Stimulated activated CD4-positive, alpha-beta T cell treated with anti-CD3 and anti-CD28 coated beads, Interleukin-4, amount 100 ng/mL, for 24 hours (primary cell): ENCODE data around the gene FZD1.

Experiments
- DNase-seq: peaks from one replicate; pipeline ENCODE4 v3.0.0-alpha.2; 2020

The FZD1 gene

DNA sequence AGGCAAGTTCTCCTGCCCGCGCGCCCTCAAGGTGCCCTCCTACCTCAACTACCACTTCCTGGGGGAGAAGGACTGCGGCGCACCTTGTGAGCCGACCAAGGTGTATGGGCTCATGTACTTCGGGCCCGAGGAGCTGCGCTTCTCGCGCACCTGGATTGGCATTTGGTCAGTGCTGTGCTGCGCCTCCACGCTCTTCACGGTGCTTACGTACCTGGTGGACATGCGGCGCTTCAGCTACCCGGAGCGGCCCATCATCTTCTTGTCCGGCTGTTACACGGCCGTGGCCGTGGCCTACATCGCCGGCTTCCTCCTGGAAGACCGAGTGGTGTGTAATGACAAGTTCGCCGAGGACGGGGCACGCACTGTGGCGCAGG, 1.4 kb downstream of the FZD1 start:
- DNase-seq, result no peak

DNA sequence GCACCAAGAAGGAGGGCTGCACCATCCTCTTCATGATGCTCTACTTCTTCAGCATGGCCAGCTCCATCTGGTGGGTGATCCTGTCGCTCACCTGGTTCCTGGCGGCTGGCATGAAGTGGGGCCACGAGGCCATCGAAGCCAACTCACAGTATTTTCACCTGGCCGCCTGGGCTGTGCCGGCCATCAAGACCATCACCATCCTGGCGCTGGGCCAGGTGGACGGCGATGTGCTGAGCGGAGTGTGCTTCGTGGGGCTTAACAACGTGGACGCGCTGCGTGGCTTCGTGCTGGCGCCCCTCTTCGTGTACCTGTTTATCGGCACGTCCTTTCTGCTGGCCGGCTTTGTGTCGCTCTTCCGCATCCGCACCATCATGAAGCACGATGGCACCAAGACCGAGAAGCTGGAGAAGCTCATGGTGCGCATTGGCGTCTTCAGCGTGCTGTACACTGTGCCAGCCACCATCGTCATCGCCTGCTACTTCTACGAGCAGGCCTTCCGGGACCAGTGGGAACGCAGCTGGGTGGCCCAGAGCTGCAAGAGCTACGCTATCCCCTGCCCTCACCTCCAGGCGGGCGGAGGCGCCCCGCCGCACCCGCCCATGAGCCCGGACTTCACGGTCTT, 1.9 kb downstream of the FZD1 start:
- no peak for DNase-seq

DNA sequence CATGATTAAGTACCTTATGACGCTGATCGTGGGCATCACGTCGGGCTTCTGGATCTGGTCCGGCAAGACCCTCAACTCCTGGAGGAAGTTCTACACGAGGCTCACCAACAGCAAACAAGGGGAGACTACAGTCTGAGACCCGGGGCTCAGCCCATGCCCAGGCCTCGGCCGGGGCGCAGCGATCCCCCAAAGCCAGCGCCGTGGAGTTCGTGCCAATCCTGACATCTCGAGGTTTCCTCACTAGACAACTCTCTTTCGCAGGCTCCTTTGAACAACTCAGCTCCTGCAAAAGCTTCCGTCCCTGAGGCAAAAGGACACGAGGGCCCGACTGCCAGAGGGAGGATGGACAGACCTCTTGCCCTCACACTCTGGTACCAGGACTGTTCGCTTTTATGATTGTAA, 2.5 kb downstream of the FZD1 start:
- DNase-seq, result no peak

DNA sequence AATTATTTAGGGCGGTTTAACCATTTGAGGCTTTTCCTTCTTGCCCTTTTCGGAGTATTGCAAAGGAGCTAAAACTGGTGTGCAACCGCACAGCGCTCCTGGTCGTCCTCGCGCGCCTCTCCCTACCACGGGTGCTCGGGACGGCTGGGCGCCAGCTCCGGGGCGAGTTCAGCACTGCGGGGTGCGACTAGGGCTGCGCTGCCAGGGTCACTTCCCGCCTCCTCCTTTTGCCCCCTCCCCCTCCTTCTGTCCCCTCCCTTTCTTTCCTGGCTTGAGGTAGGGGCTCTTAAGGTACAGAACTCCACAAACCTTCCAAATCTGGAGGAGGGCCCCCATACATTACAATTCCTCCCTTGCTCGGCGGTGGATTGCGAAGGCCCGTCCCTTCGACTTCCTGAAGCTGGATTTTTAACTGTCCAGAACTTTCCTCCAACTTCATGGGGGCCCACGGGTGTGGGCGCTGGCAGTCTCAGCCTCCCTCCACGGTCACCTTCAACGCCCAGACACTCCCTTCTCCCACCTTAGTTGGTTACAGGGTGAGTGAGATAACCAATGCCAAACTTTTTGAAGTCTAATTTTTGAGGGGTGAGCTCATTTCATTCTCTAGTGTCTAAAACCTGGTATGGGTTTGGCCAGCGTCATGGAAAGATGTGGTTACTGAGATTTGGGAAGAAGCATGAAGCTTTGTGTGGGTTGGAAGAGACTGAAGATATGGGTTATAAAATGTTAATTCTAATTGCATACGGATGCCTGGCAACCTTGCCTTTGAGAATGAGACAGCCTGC, 3.1 kb downstream of the FZD1 start:
- no peak for DNase-seq

DNA sequence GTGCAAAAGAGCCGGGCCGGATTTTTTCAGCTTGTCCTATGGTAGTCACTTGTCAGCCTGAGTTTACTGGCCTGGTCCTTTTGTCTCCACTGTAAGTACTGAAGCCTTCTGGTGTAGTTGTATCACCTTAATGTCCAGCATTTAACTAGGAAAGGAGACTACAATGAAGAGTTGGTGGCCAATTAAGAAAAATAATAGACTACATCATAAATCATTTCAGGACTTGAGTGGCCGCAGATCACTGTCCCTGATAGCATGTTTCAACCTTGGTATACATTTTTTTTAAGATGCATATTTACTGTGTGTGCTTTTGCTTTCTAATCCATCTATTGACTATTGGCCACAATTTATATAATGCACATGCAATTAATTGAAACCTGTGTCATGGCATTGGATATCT, 6.1 kb downstream of the FZD1 start:
- no peak for DNase-seq

DNA sequence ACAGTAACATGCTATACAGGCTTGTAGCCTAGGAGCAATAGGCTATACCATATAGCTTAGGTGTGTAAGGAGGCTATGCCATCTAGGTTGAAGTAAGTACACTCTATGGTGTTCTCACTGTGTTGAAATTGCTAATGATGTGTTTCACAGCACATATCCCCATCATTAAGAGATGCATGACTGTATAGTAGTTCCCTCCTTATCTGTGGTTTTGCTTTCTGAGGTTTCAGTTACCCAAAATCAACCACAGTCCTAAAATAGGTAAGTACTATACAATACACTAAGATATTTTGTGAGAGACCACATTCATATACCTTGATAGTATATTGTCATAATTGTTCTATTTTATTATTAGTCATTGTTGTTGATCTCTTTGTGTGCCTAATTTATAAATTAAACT, 12.7 kb downstream of the FZD1 start:
- no peak for DNase-seq

DNA sequence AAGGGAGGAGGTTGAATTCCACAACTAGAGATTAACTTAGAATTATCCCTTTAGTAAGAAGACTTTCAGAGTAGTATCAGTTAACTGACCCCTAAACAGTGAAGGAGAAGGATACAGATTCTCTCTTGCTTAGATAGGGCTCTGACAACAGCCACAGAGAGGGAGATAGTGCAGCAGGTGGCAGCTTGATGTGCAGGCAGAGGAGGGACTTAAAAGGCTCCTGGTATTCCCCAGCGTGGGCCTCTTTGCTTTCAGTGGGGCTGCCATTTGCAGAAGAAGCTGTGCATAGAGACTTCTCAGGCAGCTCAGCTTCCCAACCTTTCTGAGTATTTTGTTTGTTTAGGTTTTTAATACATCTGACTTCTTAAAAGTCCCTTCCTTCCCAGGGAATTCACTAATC, 16.0 kb downstream of the FZD1 start:
- no peak for DNase-seq

DNA sequence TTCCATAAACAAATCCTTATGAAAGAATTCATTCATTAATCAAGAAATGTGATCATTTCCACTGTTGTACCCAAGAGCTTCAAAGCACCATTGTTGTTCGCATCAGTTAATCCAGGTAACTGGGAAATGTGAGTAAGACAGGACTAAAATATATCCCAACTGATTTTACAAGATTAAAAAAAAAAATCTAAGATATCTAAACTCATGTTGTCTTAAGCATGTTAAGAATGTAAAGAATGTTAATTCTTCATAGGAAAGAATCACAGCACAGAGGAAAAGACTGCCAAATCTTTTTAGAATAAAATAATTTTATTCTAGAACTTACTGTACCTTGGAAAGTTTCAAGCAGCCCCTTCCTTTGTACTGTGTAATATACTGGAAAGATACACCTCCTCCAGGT, 16.4 kb downstream of the FZD1 start:
- DNase-seq, result no peak

DNA sequence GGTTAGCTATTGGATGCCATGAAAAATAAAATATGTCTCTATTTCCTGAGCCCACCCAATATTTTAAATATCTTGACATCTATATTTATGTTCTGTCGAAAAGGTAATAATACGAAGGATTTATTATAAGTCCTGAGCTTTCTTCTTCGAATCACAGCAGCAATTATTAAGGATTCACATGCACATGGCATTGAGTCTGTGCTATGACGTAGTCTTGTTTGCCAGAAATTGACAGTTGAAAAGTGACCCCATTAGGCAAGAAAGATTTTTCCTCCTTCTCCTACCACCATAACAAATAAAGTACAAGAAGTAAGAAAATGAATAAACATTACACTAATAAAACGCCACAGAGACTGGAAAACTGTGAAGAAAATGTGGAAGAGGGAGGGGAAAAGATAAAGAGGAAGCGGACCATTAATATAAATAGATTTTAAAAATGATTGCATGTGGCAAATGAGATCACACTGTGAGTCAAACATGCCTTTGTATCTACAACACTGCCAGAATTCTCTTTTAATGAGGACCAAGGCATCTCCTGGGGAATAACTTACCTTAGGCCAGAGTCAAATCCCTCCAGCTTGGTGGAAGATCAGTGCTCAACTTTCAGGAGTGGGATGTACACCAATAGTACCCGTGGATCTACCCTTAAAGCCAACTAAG, 21.6 kb downstream of the FZD1 start:
- DNase-seq, result no peak

DNA sequence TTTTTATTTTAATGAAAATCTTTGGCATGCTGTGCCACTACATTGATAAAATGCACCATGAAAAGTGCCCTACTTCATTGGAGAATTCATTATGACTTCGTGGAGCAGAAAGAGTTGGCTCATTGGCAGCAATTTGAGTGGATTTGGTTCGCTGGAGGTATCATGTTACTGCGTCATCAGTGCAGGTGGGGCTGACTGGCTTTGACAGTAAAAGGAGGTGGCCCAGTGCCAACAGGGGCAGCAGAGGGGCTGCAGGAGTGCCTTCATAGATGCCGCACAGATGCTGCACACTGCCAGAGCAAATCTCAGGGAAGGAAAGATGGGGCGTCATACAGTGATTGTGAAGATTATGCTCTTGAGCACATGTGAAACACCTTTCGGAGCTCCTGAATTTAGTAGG, 22.2 kb downstream of the FZD1 start:
- DNase-seq, result no peak

DNA sequence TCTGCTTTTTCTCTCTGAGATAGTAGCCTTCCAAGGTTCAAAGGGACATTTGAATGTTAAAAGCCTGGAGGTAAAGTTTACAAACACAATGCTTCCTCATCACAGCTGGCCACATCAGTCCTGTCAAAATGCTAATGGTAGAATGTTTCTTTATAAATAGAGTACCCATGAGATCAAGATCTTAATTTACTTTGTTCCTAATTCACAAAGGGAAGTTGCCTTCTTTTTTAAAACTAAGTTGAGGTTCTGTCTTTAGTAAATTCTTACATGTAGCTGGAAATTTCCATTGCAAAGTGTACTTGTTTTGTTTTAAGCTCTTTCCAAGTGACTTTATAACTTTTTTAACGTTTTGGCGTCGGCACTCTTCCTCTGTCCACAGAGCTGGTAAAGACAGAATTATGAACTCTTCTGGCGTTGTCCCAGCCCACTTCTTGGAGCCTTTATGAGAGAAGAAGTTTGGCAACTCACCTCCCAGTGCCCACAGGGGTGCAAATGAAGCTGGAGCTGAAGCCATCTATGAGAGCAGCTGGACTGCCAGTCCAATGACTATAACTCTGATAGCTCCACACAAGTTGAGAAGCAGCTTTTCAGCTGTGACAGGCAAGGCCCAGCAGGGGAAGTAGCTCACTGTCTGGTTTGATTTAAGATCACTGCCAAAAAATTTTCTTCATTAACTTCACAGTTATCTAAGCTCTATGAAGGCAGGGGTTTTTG, 23.3 kb downstream of the FZD1 start:
- no peak for DNase-seq

DNA sequence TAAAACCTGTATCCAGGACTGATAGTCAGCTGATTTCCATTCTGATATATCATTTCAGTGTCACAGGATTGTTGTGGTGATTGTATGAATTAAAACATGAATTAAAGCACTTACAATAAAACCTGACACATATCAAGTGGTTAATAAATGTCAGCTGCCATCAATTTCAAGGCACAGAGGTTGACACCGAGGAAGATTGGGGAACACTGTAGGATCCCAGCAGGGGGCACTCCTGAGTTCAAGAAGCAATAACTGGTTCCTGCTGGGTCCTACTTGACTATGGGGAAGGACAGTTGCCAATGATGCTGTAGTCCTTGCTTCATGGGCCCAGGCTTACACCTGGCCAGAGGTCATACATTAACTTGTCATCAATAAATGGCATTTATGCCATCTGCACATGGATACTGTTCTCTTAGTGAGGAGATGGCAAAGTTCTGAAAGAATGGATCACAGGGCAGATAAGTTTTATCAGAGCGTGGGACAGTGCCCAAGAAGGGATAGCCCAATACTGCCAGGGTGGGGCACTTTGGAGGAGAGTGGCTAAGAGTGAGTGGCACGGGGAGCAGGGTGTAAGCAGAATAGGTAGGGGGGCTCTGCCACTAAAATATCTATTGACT, 24.1 kb downstream of the FZD1 start:
- no peak for DNase-seq

DNA sequence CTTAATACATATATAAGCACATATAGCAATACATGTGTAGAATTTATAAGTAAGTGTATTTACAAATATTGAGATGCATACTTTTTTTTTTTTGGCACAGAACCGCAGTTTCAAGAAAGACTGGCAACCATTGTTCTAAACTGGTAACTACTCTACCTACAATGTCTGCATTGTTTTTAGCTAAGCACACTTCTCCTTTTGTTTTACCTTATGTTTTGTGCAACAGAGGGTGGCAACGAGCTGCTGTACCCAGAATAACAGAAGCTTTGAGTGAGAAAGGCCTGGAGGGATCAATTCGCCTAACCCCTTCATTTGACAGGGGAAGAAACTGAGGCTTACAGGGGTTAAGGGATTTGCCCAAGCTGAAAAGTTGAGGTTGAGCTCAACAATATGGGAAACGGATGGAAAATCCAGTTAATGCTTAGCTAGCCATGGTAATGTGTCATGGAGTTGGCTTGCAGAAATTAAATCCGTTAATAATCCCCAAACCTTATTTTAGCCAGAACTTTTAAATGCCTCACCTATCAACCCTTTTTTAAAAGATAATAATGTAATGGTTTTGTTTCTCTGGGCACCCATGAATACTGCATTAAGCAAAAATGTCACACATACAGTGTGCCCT, 25.5 kb downstream of the FZD1 start:
- DNase-seq, result no peak

DNA sequence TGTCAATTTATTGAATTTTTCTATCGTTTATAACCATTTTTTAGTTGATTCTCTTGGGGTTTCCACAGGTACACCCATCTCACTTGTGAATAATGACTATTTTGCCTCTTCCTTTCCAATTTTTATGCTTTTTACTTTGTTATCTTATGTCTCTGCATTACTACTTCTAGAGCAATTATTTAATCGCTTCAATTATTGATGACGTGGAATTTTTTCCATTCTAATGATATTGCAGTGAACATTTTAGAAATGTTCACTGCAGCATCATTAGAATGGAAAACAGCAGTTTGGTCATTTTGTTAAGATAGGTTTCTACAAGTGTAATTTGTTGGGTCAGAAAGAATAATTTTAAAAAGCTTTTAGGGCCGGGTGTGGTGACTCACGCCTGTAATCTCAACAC, 27.1 kb downstream of the FZD1 start:
- no peak for DNase-seq

DNA sequence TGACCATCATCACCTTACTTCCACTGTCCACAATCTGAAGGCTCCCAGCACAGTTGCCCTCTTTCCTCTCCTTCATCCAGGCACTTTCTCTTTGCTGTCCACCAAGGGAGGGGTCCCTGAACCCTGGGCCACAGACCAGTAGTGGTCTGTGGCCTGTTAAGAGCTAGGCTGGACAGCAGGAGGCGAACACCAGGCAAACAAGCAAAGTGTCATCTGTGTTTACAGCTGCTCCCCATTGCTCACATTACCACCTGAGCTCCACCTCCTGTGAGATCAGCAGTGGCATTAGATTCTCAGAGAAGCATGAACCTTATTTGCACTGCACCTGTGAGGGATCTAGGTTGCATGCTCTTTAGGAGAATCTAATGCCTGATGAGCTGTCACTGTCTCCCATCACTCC, 27.7 kb downstream of the FZD1 start:
- DNase-seq, result no peak

DNA sequence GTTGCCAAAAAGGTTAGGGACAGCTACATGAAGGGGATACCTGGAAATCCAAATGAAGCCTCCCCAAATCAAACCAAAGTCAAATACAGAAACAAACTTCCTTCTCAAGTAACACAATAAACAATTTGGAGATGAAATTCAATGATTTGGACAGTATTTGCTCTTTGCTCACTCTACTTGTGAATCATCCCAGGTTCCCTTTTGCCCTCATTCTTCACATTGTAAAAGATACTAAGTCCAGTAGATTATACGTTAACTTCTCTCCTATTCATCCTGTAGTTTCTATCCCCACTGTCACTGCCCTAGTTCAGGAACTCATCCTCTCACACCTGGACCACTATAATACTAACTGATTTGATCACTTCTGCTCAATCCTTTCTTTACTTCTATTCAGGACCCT, 28.3 kb downstream of the FZD1 start:
- DNase-seq, result no peak

DNA sequence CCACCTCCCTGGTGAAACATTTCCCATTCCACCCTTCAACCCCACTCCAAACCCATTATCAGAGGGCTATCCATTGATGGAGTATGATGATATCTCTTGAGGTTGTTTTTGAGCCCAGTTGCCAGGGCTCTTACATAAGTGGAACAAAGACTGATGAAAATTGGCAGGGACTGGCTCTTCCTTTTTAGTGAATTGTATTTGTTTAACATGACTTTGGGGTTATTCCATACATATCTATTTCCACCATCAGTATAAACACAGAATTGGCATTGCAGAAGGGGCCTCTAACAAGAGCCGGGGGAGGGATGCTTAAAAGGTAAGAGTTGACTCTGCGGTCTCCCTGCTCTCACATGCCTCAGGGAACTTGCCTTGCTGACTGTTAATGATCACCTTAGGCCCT, 28.9 kb downstream of the FZD1 start:
- no peak for DNase-seq

DNA sequence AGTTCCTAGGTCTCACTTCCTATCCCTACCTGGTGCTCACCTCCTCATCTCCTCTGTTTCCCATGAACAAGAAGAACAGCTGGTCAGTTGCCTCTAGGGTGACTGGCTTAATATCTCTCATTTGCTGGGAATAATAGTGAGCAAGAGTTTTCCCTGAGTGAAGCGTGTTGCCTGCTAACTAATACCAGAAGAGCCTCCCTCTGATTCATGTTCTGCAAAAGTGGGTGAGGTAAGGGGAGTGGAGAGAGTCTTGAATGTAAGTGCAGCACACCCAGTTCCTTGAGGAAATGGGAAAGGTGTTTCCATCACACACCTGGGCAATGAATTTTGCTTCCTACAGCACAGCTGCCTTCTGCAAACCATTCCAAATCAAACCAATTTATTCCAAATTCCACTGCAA, 29.6 kb downstream of the FZD1 start:
- no peak for DNase-seq

DNA sequence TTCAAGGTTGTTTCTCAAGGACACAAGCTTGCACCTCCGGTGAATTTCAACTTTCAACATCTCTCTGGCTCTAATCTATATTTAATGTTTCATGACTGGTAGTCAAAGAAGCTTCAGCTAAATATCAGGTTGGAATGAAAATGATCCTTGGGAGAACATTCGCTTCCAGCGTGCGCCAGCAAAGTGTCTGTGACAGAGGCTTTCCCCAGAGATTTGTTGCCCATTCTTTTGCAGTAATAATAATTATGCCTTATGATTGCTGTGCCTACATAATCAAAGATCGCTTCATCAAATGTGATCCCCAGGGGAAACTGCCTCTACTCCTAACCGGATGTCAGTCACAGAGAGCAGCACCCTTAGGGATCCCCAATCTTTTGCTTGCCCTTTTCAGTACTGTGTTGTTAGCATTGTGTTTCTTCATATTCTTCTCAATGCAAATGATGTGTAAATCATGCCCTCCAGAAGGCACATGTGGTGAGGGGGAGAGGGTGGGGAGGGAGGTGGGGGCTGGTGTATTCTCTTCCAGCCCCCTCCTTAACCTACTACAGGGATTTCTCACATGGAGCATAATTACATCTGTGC, 30.5 kb downstream of the FZD1 start:
- no peak for DNase-seq

DNA sequence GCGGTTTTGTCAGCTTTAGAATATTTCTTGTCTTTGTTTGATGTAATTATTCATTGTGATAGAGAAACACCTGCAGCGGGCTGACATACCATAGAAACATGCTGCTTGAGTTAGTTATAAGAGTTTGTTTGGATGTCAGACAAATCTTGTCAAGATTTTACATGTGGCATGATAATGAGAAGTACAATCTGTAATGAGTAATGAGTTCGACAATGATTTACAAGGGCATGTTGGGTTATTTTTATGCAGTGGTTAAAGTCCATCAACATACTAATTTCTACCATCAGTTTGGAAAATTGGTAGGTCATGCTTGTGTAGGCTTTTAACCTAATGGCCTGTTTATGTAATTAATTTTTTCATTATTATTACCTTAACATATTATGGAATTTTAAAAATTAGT, 31.3 kb downstream of the FZD1 start:
- no peak for DNase-seq

DNA sequence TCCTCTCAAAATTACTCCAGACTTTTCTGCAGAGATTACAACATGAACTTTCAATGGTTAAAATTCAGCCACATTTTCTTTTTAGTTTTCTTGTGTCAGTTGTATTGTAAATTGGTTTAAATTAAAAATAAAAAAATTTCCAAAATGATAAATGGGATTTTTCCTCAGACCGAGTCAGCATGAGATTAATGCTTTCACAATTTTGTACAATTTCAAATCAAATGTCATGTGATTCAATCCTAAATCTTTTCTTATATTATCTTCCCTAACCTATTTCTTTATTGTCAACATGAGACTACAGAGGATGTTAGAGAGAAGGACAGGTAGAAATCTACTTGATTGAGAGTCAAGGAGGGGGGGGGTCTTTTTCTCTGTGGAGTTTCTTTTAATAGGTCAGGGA, 33.7 kb downstream of the FZD1 start:
- DNase-seq, result no peak

DNA sequence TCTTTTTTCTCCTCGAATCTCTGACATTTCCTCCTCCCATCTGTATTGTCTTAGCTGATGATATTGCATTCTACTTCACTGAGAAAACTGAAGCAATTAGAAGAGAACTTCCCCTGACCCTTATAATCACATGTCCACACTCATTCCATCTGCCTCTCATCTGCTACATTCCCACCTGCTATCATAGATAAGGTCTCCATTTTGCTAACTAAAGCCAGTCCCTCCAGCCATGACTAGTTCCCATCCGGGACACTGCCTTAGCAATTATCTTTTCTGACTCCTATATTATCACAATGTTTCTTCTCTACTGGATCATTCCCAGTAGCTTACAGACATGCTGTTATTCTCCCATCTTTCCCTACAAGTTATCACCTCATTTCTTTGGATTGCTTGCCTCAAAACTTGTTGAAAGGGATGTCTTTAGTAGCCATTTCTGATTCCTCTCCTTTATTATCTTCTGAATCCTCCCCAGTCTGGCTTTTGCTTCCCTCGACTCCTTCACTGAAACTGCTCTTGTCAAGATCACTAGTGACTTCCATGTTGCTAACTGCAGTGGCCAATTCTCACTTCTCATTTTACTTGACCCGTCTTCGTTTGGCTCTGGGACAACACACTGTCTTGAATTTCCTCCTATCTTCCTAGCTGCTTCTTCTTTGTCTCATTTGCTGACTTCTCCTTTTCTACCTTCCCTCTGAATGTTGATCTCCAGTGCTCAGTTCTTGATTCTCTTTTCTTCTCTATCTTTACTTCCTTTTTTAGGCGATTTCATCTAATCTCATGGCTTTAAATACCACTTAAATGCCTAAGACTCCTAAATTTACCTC, 35.9 kb downstream of the FZD1 start:
- DNase-seq, result no peak
